H4 (cell line): ENCODE results near the gene APOL3. TPM values are rescaled to one million over a fixed set of nuclear protein-coding genes. Genes with fewer than 3 reads are reported as not detected.
"Not testable (repeated sequence)": the region's sequence is repeated elsewhere in the genome, so short reads cannot be mapped to it uniquely, and the experiment has no call there.

Experiments
- DNase-seq: peaks from one replicate; pipeline ENCODE4 v3.0.0-alpha.2; 2015; ENCODE audit warnings: low spot score
- total RNA-seq: library from RNA; depleted of rRNA; stranded (reverse); fragments of >200 nt; shearing (Covaris generic); gene quantifications from 2 replicates; pipeline ENCODE4 v1.2.3, GENCODE V29; 2014

APOL3 gene
- total RNA-seq, 1 experiment from 2014 or later, result 9.4 TPM

DNA sequence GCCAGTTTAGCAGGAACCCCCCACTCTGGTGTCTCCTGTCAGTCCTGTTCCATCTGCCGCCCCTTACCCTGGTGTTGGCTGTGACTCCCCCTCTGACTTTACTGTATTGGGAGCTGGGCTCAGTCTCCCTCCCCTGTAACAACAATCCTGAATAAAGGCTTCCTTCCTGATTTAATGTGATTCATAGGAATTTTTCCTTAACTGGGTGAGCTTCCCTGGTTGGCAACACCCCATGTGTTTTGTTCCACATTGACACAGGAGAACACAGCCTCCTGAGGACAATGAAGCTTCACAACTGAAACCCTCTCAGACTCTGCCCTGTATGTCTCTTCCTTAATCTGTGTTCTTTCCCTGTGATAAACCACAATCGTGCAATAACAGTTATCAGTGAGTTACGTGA is 32.6 kb upstream of the APOL3 start:
- DNase-seq, result no peak

- no peak for DNase-seq
Measured at GRCh38 chr22:36192542-36192941, 32.0 kb upstream of the APOL3 start.

GRCh38 chr22:36191106-36191836 is 30.7 kb upstream of the APOL3 start:
- no peak for DNase-seq

DNA sequence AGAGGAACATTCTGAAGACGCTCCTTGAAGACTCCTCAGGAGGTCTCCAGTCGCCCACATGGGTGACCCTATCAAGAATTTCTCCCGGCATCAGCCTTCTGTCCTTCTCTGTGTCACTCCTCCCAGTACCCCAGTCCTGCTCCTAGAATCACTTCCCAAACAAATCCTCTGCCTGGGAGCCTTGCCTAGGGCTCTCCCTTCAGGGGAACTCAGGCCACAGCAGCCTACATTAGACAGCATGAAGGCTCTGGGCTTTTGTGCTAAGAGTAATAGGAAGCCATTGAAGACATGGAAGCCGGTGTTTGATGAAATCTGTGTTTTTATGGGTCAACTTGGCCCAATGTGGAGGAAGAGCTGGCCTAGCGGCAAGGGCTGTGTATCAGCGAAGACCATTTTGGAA is 27.3 kb upstream of the APOL3 start:
- not testable (repeated sequence) for DNase-seq

- no peak for DNase-seq
Measured at GRCh38 chr22:36185828-36186624, 25.5 kb upstream of the APOL3 start.

GRCh38 chr22:36184433-36185025 is 24.0 kb upstream of the APOL3 start:
- DNase-seq, result no peak

GRCh38 chr22:36183446-36183845 is 22.9 kb upstream of the APOL3 start:
- no peak for DNase-seq

GRCh38 chr22:36182857-36183256 is 22.3 kb upstream of the APOL3 start:
- no peak for DNase-seq

DNA sequence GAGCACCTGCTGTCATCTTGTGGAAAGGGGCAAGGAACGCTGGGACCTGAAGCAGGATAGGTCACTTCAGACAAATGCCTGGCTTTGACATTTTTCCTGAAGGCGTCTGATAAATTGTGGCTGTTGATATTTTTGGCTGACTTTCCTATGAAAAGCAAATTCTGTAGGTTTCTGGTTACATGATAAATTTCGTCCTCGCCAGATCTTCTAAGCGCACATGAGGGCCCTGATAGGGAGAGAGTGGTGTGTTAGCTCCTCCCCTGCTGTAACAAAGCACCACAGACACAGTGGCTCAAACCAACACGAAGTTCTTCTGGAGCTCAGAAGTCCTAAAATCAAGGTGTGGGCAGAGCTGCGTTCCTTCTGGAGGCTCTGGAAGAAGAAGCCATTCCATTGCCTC is 21.5 kb upstream of the APOL3 start:
- no peak for DNase-seq

- DNase-seq, result no peak
Measured at GRCh38 chr22:36180928-36181327, 20.4 kb upstream of the APOL3 start.

DNA sequence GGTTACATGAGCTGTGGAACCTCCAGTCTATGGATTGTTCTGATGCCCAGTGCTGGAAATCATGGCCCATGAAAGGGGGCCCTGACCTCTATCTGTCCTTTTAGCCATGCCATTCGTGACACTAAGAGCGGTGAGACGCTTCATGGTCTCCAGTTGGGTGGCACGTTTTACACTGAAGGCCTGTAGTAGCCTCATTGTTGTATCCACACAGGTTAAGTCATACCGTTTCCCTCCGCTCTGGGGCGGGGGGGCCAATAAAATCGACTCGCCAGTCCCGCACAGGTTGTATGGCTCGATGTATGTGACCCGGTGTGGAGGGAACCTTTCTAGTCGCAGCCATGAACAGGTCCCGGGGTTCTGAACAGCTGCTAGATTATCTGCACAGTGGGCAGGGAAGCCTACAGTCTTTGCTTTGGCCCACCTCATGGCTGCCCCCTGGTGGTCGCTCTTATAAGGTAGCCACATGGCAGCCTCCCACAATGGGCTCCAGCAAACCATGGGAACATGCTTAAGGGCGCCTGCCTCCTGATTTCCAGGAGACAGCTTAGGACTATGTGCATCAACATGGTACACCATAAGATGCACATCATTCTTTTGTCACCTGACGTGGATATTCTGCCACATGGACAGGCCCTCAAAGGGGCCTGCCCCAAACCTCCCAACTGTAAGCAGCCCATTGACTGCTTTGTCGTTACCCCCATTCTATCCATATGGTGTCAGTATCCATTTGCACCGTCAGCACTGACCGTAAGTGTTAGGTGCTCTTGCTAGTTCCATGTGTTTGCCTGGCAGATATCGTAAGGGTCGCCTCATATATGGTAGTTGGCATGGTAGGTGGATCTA is 19.7 kb upstream of the APOL3 start:
- peak; percentile 35 for DNase-seq

- no peak for DNase-seq
Measured at GRCh38 chr22:36177160-36177559, 16.6 kb upstream of the APOL3 start.

DNA sequence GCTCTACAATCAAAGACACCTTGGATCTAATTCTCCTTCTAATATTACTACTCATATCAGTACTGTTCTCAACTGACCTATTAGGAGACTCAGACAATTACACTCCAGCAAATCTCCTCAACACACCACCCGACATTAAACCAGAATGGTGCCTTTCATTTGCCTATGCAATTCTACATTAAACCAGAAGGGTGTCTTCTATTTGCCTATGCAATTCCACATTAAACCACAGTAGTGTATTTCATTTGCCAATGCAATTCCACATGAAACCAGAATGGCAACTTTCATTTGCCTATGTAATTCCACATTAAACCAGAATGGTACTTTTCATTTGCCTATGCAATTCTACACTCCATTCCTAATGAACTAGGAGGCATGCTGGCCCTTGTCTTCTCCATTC is 15.3 kb upstream of the APOL3 start:
- no peak for DNase-seq

- no peak for DNase-seq
Measured at GRCh38 chr22:36171941-36172340, 11.4 kb upstream of the APOL3 start.

- no peak for DNase-seq
Measured at GRCh38 chr22:36166518-36167220, 6.1 kb upstream of the APOL3 start.

GRCh38 chr22:36166086-36166485 is 5.5 kb upstream of the APOL3 start:
- DNase-seq, result no peak

- DNase-seq, result no peak
Measured at GRCh38 chr22:36165141-36165540, 4.6 kb upstream of the APOL3 start.

DNA sequence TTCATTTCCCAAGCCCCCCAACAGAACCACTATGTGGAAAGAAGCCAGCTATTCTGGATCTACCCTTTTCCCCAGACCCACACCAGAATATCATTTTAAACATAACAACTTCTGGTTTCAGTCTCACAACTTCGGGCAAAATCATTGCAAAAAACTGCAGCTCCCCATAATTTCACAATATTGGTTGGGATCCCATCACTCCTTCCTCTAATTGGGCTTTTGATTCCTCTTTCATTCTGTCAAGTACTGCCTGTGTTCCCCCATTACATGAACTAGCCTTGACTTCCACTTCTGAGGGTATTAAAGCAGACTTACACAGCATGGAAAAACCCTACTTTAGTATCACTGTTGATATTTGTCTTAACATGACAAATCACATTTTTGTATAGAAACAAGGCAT is 4.1 kb upstream of the APOL3 start:
- no peak for DNase-seq

GRCh38 chr22:36163497-36163896 is 2.9 kb upstream of the APOL3 start:
- DNase-seq, result no peak

DNA sequence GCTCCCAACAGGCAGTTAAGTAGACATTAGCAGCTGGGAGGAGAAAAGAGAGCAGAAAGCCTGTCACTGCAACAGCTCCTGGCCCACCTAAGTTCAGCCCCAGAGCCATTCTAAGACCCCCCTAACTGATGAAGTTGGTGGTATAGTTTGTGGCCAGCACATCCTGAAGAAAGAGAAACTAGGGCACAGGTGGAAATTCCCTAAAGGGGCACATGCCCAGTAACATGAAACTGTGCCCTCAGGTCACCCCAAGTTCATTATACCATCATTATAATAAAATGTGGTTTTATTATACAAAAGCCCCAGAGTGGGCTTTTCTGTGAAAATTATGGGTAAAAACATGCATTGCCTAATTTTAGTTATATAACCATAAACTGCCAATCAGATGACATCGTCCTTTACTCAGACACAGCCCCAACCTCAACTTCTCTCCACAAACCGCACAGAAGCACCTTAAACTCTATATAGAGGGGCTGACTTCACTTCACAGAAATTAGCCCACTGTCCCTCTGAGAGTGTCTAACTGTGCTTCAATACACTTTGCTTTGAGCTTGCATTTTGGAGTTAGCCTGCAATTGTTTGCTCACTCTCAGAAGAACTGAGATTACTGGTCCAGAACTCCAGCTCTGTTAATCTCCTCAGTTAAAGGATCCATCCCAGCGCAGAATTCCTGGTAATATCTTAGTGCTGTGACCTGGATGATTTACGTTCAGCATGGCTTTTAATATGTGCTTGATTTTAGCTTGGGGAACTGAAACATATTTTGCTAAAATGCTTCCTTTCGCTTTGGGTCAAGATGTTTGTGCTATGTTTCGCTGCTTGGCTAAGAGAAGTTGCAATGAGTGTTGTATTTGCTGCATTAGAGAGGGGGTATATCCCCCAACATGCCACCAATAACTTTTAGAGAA is 1.8 kb upstream of the APOL3 start:
- no peak for DNase-seq
